SK-N-SH treated with all-trans-retinoic acid at 6 μM for 48 hours (cell line): ENCODE data around the gene BCL2L14.

Experiments used
- ATAC-seq: fragments of 200-7000 bp; cut with Tn5 transposase; 3 replicates; pipeline ENCODE4 v1.9.1; 2020; ENCODE audit warnings: mild to moderate bottlenecking, moderate library complexity
- ARNTL ChIP-seq: fragments of 450-650 bp; formaldehyde crosslinking; IDR thresholded peaks from 2 replicates; pipeline ENCODE4 v1.5.0; 2020; ENCODE audit warnings: low read depth, mild to moderate bottlenecking, moderate library complexity, borderline replicate concordance
- BACH2 ChIP-seq: fragments of 250-450 bp; sonication (Bioruptor Pico); IDR thresholded peaks from 2 replicates; pipeline ENCODE4 v1.9.0; 2021; ENCODE audit warnings: mild to moderate bottlenecking, borderline replicate concordance
- CSDC2 ChIP-seq: fragments of 250-450 bp; sonication (Bioruptor Pico); IDR thresholded peaks from 2 replicates; pipeline ENCODE4 v1.5.0; 2020; ENCODE audit warnings: mild to moderate bottlenecking, moderate library complexity
- GLIS3 ChIP-seq: fragments of 250-450 bp; sonication (Bioruptor Pico); IDR thresholded peaks from 2 replicates; pipeline ENCODE4 v1.5.0; 2020; ENCODE audit warnings: mild to moderate bottlenecking, moderate library complexity
- ISL1 ChIP-seq: fragments of 250-450 bp; sonication (Bioruptor Pico); IDR thresholded peaks from 2 replicates; pipeline ENCODE4 v2.1.2; 2022; ENCODE audit warnings: mild to moderate bottlenecking, moderate library complexity
- OSR1 ChIP-seq: fragments of 250-450 bp; sonication (Bioruptor Pico); IDR thresholded peaks from 2 replicates; pipeline ENCODE4 v1.8.0; 2022; ENCODE audit warnings: moderate library complexity, mild to moderate bottlenecking, inconsistent platforms
- PPARA ChIP-seq: fragments of 250-450 bp; sonication (Bioruptor Pico); IDR thresholded peaks from 2 replicates; pipeline ENCODE4 v1.5.0; 2020; ENCODE audit warnings: mild to moderate bottlenecking, borderline replicate concordance
- RARB ChIP-seq: fragments of 250-450 bp; sonication (Bioruptor Pico); IDR thresholded peaks from 2 replicates; pipeline ENCODE4 v1.8.0; 2021; ENCODE audit warnings: mild to moderate bottlenecking, moderate library complexity
- SNAI2 ChIP-seq: fragments of 250-450 bp; sonication (Bioruptor Pico); IDR thresholded peaks from 2 replicates; pipeline ENCODE4 v1.5.0; 2020; ENCODE audit warnings: mild to moderate bottlenecking, moderate library complexity
- TCF4 ChIP-seq: fragments of 250-450 bp; sonication (Bioruptor Pico); IDR thresholded peaks from 2 replicates; pipeline ENCODE4 v1.8.0; 2021; ENCODE audit warnings: mild to moderate bottlenecking, moderate library complexity, borderline replicate concordance
- TOX ChIP-seq: fragments of 250-450 bp; sonication (Bioruptor Pico); IDR thresholded peaks from 2 replicates; pipeline ENCODE4 v1.8.0; 2021; ENCODE audit warnings: mild to moderate bottlenecking, moderate library complexity, borderline replicate concordance
- ZC3H10 ChIP-seq: fragments of 250-450 bp; sonication (Bioruptor Pico); IDR thresholded peaks from 2 replicates; pipeline ENCODE4 v1.5.1; 2021; ENCODE audit warnings: mild to moderate bottlenecking, moderate library complexity
- ZFP3 ChIP-seq: fragments of 250-450 bp; sonication (Bioruptor Pico); IDR thresholded peaks from 2 replicates; pipeline ENCODE4 v1.5.0; 2020; ENCODE audit warnings: mild to moderate bottlenecking, moderate library complexity
- ZFP30 ChIP-seq: fragments of 450-650 bp; formaldehyde crosslinking; IDR thresholded peaks from 2 replicates; pipeline ENCODE4 v1.5.0; 2022; ENCODE audit warnings: mild to moderate bottlenecking, moderate library complexity
- ZNF565 ChIP-seq: fragments of 450-650 bp; formaldehyde crosslinking; conservative IDR thresholded peaks from 2 replicates; pipeline ENCODE4 v1.5.0; 2020; ENCODE audit warnings: low read depth, mild to moderate bottlenecking, moderate library complexity
- ZNF70 ChIP-seq: fragments of 450-650 bp; formaldehyde crosslinking; IDR thresholded peaks from 2 replicates; pipeline ENCODE4 v1.5.0; 2020; ENCODE audit warnings: mild to moderate bottlenecking, moderate library complexity
- ZNF8 ChIP-seq: fragments of 450-650 bp; formaldehyde crosslinking; IDR thresholded peaks from 2 replicates; pipeline ENCODE4 v1.5.0; 2020; ENCODE audit warnings: mild to moderate bottlenecking, moderate library complexity
- TF ChIP-seq, protein P1 (sequence below): fragments of 250-450 bp; sonication (Bioruptor Pico); IDR thresholded peaks from 2 replicates; pipeline ENCODE4 v1.5.0; 2020; ENCODE audit warnings: mild to moderate bottlenecking, moderate library complexity
- TF ChIP-seq, protein P2 (sequence below): fragments of 250-450 bp; sonication (Bioruptor Pico); IDR thresholded peaks from 2 replicates; pipeline ENCODE4 v1.5.1; 2021; ENCODE audit warnings: mild to moderate bottlenecking, moderate library complexity
- TF ChIP-seq, protein P3 (sequence below): fragments of 250-450 bp; sonication (Bioruptor Pico); IDR thresholded peaks from 2 replicates; pipeline ENCODE4 v1.8.0; 2021; ENCODE audit warnings: low read depth, mild to moderate bottlenecking, moderate library complexity, borderline replicate concordance
- TF ChIP-seq, protein P4 (sequence below): fragments of 250-450 bp; sonication (Bioruptor Pico); IDR thresholded peaks from 2 replicates; pipeline ENCODE4 v1.5.1; 2020; ENCODE audit warnings: low read depth, mild to moderate bottlenecking, moderate library complexity

Gene BCL2L14

GRCh38 chr12:12023456-12023855 lies 47.3 kb upstream of the BCL2L14 start (continued):
- TF ChIP-seq ZNF565 (no peak), ISL1 (CRISPR knock-in tag) (no peak), TOX (CRISPR knock-in tag) (no peak)

- ATAC-seq: no peak
- TF ChIP-seq SNAI2 (CRISPR knock-in tag) (no peak), TOX (CRISPR knock-in tag) (no peak), OSR1 (no peak), CSDC2 (CRISPR knock-in tag) (no peak), PPARA (CRISPR knock-in tag) (no peak), ZNF70 (CRISPR knock-in tag) (no peak), ISL1 (CRISPR knock-in tag) (no peak), ARNTL (CRISPR knock-in tag) (no peak), GLIS3 (CRISPR knock-in tag) (no peak), ZC3H10 (CRISPR knock-in tag) (no peak)
- TF ChIP-seq, protein P1, sequence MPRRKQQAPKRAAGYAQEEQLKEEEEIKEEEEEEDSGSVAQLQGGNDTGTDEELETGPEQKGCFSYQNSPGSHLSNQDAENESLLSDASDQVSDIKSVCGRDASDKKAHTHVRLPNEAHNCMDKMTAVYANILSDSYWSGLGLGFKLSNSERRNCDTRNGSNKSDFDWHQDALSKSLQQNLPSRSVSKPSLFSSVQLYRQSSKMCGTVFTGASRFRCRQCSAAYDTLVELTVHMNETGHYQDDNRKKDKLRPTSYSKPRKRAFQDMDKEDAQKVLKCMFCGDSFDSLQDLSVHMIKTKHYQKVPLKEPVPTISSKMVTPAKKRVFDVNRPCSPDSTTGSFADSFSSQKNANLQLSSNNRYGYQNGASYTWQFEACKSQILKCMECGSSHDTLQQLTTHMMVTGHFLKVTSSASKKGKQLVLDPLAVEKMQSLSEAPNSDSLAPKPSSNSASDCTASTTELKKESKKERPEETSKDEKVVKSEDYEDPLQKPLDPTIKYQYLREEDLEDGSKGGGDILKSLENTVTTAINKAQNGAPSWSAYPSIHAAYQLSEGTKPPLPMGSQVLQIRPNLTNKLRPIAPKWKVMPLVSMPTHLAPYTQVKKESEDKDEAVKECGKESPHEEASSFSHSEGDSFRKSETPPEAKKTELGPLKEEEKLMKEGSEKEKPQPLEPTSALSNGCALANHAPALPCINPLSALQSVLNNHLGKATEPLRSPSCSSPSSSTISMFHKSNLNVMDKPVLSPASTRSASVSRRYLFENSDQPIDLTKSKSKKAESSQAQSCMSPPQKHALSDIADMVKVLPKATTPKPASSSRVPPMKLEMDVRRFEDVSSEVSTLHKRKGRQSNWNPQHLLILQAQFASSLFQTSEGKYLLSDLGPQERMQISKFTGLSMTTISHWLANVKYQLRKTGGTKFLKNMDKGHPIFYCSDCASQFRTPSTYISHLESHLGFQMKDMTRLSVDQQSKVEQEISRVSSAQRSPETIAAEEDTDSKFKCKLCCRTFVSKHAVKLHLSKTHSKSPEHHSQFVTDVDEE (CRISPR knock-in tag): no peak
Measured at GRCh38 chr12:12024911-12025682, 45.6 kb upstream of the BCL2L14 start.

DNA sequence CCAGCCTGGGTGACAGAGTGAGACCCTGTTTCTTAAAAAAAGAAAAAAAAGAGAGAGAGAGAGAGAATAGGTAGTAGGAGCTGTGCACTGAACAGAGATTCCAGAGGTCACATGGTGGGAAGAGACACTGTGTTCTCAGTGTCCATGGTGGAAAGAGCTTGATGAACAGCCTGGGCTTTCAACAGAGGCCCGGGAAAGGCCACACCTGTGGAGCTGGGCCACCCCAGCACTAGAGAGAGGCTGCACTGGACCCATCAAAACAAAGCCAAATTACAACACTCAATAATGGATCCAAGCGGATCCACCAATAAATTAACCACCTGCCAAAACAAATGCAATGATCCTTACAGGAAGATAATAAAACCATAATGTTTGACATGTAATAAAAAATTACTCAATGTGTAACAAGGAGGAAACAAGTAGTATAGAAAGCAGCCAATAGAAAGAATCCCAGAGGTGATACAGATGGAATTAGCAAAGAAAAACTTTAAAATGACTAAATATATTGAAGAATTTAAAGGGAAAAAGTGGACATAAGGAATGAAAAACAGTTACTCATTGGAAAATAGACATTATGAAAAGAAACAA lies 44.8 kb upstream of the BCL2L14 start:
- no peak for ATAC-seq
- TF ChIP-seq, protein P2, sequence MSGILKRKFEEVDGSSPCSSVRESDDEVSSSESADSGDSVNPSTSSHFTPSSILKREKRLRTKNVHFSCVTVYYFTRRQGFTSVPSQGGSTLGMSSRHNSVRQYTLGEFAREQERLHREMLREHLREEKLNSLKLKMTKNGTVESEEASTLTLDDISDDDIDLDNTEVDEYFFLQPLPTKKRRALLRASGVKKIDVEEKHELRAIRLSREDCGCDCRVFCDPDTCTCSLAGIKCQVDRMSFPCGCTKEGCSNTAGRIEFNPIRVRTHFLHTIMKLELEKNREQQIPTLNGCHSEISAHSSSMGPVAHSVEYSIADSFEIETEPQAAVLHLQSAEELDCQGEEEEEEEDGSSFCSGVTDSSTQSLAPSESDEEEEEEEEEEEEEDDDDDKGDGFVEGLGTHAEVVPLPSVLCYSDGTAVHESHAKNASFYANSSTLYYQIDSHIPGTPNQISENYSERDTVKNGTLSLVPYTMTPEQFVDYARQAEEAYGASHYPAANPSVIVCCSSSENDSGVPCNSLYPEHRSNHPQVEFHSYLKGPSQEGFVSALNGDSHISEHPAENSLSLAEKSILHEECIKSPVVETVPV (CRISPR knock-in tag): no peak
- no peak for TF ChIP-seq ZNF8 (CRISPR knock-in tag)
- no peak for TF ChIP-seq ISL1 (CRISPR knock-in tag)
- no peak for TF ChIP-seq CSDC2 (CRISPR knock-in tag)
- TF ChIP-seq RARB: no peak
- no peak for TF ChIP-seq PPARA (CRISPR knock-in tag)
- TF ChIP-seq ARNTL (CRISPR knock-in tag): no peak
- no peak for TF ChIP-seq TCF4 (CRISPR knock-in tag)
- TF ChIP-seq OSR1: no peak
- no peak for TF ChIP-seq ZNF565
- TF ChIP-seq ZFP3 (CRISPR knock-in tag): no peak
- TF ChIP-seq ZC3H10 (CRISPR knock-in tag): no peak
- no peak for TF ChIP-seq TOX (CRISPR knock-in tag)
- TF ChIP-seq ZFP30: no peak
- TF ChIP-seq, protein P3, sequence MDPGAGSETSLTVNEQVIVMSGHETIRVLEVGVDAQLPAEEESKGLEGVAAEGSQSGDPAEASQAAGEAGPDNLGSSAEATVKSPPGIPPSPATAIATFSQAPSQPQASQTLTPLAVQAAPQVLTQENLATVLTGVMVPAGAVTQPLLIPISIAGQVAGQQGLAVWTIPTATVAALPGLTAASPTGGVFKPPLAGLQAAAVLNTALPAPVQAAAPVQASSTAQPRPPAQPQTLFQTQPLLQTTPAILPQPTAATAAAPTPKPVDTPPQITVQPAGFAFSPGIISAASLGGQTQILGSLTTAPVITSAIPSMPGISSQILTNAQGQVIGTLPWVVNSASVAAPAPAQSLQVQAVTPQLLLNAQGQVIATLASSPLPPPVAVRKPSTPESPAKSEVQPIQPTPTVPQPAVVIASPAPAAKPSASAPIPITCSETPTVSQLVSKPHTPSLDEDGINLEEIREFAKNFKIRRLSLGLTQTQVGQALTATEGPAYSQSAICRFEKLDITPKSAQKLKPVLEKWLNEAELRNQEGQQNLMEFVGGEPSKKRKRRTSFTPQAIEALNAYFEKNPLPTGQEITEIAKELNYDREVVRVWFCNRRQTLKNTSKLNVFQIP (CRISPR knock-in tag): no peak
- TF ChIP-seq BACH2: no peak
- TF ChIP-seq SNAI2 (CRISPR knock-in tag): no peak
- TF ChIP-seq, protein P4, sequence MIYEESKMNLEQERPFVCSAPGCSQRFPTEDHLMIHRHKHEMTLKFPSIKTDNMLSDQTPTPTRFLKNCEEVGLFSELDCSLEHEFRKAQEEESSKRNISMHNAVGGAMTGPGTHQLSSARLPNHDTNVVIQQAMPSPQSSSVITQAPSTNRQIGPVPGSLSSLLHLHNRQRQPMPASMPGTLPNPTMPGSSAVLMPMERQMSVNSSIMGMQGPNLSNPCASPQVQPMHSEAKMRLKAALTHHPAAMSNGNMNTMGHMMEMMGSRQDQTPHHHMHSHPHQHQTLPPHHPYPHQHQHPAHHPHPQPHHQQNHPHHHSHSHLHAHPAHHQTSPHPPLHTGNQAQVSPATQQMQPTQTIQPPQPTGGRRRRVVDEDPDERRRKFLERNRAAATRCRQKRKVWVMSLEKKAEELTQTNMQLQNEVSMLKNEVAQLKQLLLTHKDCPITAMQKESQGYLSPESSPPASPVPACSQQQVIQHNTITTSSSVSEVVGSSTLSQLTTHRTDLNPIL (CRISPR knock-in tag): no peak
